ENCODE data around the gene OCA2.

DNA sequence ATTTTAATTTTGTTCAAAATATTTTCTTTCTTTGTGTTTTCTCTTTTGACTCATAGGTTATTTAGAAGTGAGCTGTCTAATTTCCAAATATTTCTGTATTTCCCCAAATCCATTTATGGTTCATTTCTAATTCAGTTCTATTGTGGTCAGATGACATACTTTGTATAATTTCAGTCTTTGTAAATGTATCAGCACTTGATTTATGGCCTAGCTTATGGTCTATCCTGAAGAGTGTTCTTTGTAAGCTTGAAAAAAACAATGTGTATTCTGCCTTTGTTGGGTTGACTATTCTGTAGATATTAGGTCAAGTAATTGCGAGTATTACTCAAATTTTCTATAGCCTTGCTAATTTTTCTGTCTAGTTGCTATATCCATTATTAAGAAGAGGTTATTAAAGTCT lies 311.2 kb downstream of the OCA2 start:
- TF ChIP-seq, protein P1, sequence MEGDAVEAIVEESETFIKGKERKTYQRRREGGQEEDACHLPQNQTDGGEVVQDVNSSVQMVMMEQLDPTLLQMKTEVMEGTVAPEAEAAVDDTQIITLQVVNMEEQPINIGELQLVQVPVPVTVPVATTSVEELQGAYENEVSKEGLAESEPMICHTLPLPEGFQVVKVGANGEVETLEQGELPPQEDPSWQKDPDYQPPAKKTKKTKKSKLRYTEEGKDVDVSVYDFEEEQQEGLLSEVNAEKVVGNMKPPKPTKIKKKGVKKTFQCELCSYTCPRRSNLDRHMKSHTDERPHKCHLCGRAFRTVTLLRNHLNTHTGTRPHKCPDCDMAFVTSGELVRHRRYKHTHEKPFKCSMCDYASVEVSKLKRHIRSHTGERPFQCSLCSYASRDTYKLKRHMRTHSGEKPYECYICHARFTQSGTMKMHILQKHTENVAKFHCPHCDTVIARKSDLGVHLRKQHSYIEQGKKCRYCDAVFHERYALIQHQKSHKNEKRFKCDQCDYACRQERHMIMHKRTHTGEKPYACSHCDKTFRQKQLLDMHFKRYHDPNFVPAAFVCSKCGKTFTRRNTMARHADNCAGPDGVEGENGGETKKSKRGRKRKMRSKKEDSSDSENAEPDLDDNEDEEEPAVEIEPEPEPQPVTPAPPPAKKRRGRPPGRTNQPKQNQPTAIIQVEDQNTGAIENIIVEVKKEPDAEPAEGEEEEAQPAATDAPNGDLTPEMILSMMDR (IDR thresholded peaks at IDR 0.05; ENCODE audit: insufficient read depth, low read length): no peak
- TF ChIP-seq GABPA (IDR thresholded peaks at IDR 0.05; ENCODE audit: low read depth): no peak
- TF ChIP-seq POLR2AphosphoS5 (IDR thresholded peaks at IDR 0.05; ENCODE audit: low read depth): no peak
- TF ChIP-seq, protein P2, sequence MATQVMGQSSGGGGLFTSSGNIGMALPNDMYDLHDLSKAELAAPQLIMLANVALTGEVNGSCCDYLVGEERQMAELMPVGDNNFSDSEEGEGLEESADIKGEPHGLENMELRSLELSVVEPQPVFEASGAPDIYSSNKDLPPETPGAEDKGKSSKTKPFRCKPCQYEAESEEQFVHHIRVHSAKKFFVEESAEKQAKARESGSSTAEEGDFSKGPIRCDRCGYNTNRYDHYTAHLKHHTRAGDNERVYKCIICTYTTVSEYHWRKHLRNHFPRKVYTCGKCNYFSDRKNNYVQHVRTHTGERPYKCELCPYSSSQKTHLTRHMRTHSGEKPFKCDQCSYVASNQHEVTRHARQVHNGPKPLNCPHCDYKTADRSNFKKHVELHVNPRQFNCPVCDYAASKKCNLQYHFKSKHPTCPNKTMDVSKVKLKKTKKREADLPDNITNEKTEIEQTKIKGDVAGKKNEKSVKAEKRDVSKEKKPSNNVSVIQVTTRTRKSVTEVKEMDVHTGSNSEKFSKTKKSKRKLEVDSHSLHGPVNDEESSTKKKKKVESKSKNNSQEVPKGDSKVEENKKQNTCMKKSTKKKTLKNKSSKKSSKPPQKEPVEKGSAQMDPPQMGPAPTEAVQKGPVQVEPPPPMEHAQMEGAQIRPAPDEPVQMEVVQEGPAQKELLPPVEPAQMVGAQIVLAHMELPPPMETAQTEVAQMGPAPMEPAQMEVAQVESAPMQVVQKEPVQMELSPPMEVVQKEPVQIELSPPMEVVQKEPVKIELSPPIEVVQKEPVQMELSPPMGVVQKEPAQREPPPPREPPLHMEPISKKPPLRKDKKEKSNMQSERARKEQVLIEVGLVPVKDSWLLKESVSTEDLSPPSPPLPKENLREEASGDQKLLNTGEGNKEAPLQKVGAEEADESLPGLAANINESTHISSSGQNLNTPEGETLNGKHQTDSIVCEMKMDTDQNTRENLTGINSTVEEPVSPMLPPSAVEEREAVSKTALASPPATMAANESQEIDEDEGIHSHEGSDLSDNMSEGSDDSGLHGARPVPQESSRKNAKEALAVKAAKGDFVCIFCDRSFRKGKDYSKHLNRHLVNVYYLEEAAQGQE (IDR thresholded peaks at IDR 0.05; ENCODE audit: insufficient replicate concordance, low read depth): no peak

Data from HL-60 (cell line).